Measurements from ENCODE around the gene TWIST1. TPM values are rescaled to one million over a fixed set of nuclear protein-coding genes. Genes with fewer than 3 reads are reported as not detected.

TWIST1 gene
- polyA plus RNA-seq (2013, experiment 1 of 2): 3.5 TPM
- polyA plus RNA-seq (2013, experiment 2 of 2): 2.6 TPM

- Histone ChIP-seq H3K4me3 (ENCODE audit: low read length) (peak within 1 kb of the TSS; percentile 69), H3K36me3 (ENCODE audit: insufficient read depth, low read length) (no peaks in the 10 kb centered on the region), H3K4me1 (ENCODE audit: insufficient read depth, low read length) (peaks cover 20% of the 10 kb centered on the region), H3K9me3 (ENCODE audit: insufficient read depth, low read depth, low read length) (no peaks in the 10 kb centered on the region), H3K27me3 (ENCODE audit: insufficient read depth, low read length) (peaks cover 96% of the 10 kb centered on the region), H3K9ac (ENCODE audit: low read depth, low read length) (peak within 1 kb of the TSS; percentile 42; the same call in 1 of the 2 replicates), H3K27ac (ENCODE audit: low read depth, low read length) (no peak within 1 kb of the TSS)
- WGBS: under 1% methylated on average over 91 of the region's 91 CpGs
Observed at GRCh38 chr7:19117091-19117869, at the start of gene TWIST1. TWIST1 (minus strand) TSS chr7:19117636; CDS start chr7:19117321, 315 bp downstream.

DNA sequence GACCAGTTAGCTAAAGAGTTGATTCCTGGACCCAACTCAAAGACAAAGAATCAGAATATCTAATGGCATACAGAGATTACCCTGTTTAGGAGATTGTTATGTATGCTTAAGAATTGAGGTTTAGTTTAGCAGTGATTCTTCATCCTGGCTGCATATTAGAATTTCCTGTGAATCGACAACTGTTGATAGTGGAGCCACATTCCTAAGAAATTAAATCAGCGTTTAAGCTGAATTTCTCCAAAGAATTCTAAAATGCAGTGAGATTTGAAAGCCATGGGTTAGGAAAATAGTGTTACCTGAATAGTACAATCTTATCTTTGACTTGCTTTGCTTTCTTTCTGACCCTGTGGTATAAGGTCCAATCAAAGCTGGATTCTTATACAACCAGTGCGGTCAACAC lies 44.2 kb upstream of the TWIST1 start:
- Histone ChIP-seq H3K27ac (ENCODE audit: low read depth, low read length) (no peak overlapping the region), H3K36me3 (ENCODE audit: insufficient read depth, low read length) (no peaks in the 10 kb centered on the region), H3K27me3 (ENCODE audit: insufficient read depth, low read length) (no peaks in the 10 kb centered on the region), H3K4me1 (ENCODE audit: insufficient read depth, low read length) (no peaks in the 10 kb centered on the region), H3K9ac (ENCODE audit: low read depth, low read length) (no peak overlapping the region), H3K4me3 (ENCODE audit: low read length) (no peak overlapping the region), H3K9me3 (ENCODE audit: insufficient read depth, low read depth, low read length) (no peaks in the 10 kb centered on the region)
- 93% methylated on average over 2 of the region's 3 CpGs for WGBS

DNA sequence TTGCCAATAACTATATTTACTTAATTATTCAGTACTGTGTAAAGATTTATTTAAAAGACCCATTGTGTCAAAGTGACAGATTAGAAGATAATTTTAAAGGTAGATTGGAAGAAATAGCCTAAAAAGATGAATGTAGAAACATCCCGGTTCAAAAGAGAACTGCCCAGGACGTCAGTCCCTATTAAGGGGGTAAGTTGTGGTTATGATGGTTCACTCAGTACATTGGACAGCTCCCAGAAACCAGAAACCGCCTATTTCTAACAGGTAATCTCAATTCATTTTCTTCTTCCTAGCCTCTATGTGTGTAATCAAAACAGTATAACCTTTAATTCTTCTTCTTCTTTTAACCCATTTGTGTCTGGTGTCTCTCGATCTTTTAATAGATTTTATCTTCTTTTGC lies 29.3 kb upstream of the TWIST1 start:
- H3K27ac ChIP-seq (ENCODE audit: low read depth, low read length): no peak overlapping the region
- H3K27me3 ChIP-seq (ENCODE audit: insufficient read depth, low read length): peaks cover 63% of the 10 kb centered on the region
- no peak overlapping the region for H3K4me3 ChIP-seq (ENCODE audit: low read length)
- WGBS: 18% methylated on average over 4 of the region's 4 CpGs
- H3K36me3 ChIP-seq (ENCODE audit: insufficient read depth, low read length): no peaks in the 10 kb centered on the region
- no peaks in the 10 kb centered on the region for H3K9me3 ChIP-seq (ENCODE audit: insufficient read depth, low read depth, low read length)
- H3K9ac ChIP-seq (ENCODE audit: low read depth, low read length): no peak overlapping the region
- peaks cover 19% of the 10 kb centered on the region for H3K4me1 ChIP-seq (ENCODE audit: insufficient read depth, low read length)

- no peak overlapping the region for H3K27ac ChIP-seq (ENCODE audit: low read depth, low read length)
- 2% methylated on average over 19 of the region's 19 CpGs for WGBS
Observed at GRCh38 chr7:19145434-19146115, 28.1 kb upstream of the TWIST1 start.

GRCh38 chr7:19144661-19145433 lies 27.4 kb upstream of the TWIST1 start, which contains the start of gene FERD3L:
FERD3L (minus strand) TSS chr7:19145421; CDS start chr7:19145362, 59 bp downstream.
- peak within 1 kb of the TSS; percentile 54 for H3K4me3 ChIP-seq (ENCODE audit: low read length)
- H3K9me3 ChIP-seq (ENCODE audit: insufficient read depth, low read depth, low read length): no peaks in the 10 kb centered on the region
- WGBS: 1% methylated on average over 51 of the region's 51 CpGs
- no peak within 1 kb of the TSS; the same call in 1 of the 2 replicates for H3K9ac ChIP-seq (ENCODE audit: low read depth, low read length)
- H3K36me3 ChIP-seq (ENCODE audit: insufficient read depth, low read length): no peaks in the 10 kb centered on the region
- no peak within 1 kb of the TSS for H3K27ac ChIP-seq (ENCODE audit: low read depth, low read length)
- H3K4me1 ChIP-seq (ENCODE audit: insufficient read depth, low read length): peaks cover 19% of the 10 kb centered on the region
- H3K27me3 ChIP-seq (ENCODE audit: insufficient read depth, low read length): peaks cover 81% of the 10 kb centered on the region

More at GRCh38 chr7:19145434-19146115, 28.1 kb upstream of the TWIST1 start:
- H3K9ac ChIP-seq (ENCODE audit: low read depth, low read length): no peak overlapping the region
- H3K36me3 ChIP-seq (ENCODE audit: insufficient read depth, low read length): no peaks in the 10 kb centered on the region
- peaks cover 74% of the 10 kb centered on the region for H3K27me3 ChIP-seq (ENCODE audit: insufficient read depth, low read length)
- H3K9me3 ChIP-seq (ENCODE audit: insufficient read depth, low read depth, low read length): no peaks in the 10 kb centered on the region
- peaks cover 19% of the 10 kb centered on the region for H3K4me1 ChIP-seq (ENCODE audit: insufficient read depth, low read length)
- H3K4me3 ChIP-seq (ENCODE audit: low read length): peak overlapping the region; percentile 54

DNA sequence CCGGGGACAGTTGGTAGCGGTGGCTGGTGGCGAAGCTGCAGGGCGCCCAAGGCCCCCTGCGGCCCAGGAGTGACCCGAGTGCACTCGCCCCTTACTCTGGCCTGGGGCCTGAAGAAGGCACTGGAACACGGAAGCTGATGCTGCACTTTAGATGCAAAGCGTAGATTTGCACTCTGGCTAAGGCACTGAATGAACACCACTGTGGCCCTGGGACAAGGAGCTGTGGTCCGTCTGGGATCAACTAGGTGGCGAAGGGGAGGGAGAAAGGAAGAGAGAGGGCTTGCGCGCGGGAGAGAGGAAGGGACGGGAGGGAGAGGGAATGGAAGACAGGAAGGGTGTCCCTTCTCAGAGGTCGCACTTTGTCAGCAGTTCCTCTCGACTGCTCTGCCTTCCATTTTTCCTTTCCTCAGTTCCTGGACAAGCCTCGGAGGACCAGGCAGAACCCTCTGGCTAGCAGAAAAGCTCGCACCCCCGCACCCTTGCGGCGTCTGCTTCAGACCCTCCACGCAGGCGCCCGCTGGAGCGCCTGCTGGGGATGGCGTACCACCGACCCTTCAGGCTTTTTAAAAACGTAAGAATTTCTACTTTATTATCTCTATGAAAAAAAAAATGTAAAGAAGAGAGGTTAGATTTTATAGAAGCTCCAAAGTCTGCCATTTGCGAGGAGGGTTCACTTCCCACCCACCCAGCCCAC lies 26.6 kb upstream of the TWIST1 start:
- Histone ChIP-seq H3K4me3 (ENCODE audit: low read length) (peak overlapping the region; percentile 54), H3K9ac (ENCODE audit: low read depth, low read length) (no peak overlapping the region), H3K4me1 (ENCODE audit: insufficient read depth, low read length) (peaks cover 19% of the 10 kb centered on the region), H3K27ac (ENCODE audit: low read depth, low read length) (no peak overlapping the region), H3K27me3 (ENCODE audit: insufficient read depth, low read length) (peaks cover 88% of the 10 kb centered on the region), H3K36me3 (ENCODE audit: insufficient read depth, low read length) (no peaks in the 10 kb centered on the region), H3K9me3 (ENCODE audit: insufficient read depth, low read depth, low read length) (no peaks in the 10 kb centered on the region)
- under 1% methylated on average over 28 of the region's 30 CpGs for WGBS

- no peak overlapping the region for H3K27ac ChIP-seq (ENCODE audit: low read depth, low read length)
- H3K4me3 ChIP-seq (ENCODE audit: low read length): no peak overlapping the region
- H3K27me3 ChIP-seq (ENCODE audit: insufficient read depth, low read length): peaks cover 60% of the 10 kb centered on the region
- peaks cover 6% of the 10 kb centered on the region for H3K4me1 ChIP-seq (ENCODE audit: insufficient read depth, low read length)
- H3K36me3 ChIP-seq (ENCODE audit: insufficient read depth, low read length): no peaks in the 10 kb centered on the region
- H3K9ac ChIP-seq (ENCODE audit: low read depth, low read length): no peak overlapping the region
- 93% methylated on average over 4 of the region's 4 CpGs for WGBS
- no peaks in the 10 kb centered on the region for H3K9me3 ChIP-seq (ENCODE audit: insufficient read depth, low read depth, low read length)
Observed at GRCh38 chr7:19139706-19140327, 22.4 kb upstream of the TWIST1 start.

GRCh38 chr7:19133886-19134285 lies 16.4 kb upstream of the TWIST1 start:
- H3K9me3 ChIP-seq (ENCODE audit: insufficient read depth, low read depth, low read length): no peaks in the 10 kb centered on the region
- H3K36me3 ChIP-seq (ENCODE audit: insufficient read depth, low read length): no peaks in the 10 kb centered on the region
- no peaks in the 10 kb centered on the region for H3K4me1 ChIP-seq (ENCODE audit: insufficient read depth, low read length)
- no peak overlapping the region for H3K9ac ChIP-seq (ENCODE audit: low read depth, low read length)
- no peak overlapping the region for H3K4me3 ChIP-seq (ENCODE audit: low read length)
- H3K27ac ChIP-seq (ENCODE audit: low read depth, low read length): no peak overlapping the region
- 87% methylated on average over 4 of the region's 4 CpGs for WGBS
- H3K27me3 ChIP-seq (ENCODE audit: insufficient read depth, low read length): peaks cover 3% of the 10 kb centered on the region; the same call in 1 of the 2 replicates

GRCh38 chr7:19133390-19133789 lies 16.0 kb upstream of the TWIST1 start:
- Histone ChIP-seq H3K27ac (ENCODE audit: low read depth, low read length) (no peak overlapping the region), H3K27me3 (ENCODE audit: insufficient read depth, low read length) (no peaks in the 10 kb centered on the region), H3K9me3 (ENCODE audit: insufficient read depth, low read depth, low read length) (no peaks in the 10 kb centered on the region), H3K9ac (ENCODE audit: low read depth, low read length) (no peak overlapping the region), H3K4me1 (ENCODE audit: insufficient read depth, low read length) (no peaks in the 10 kb centered on the region), H3K36me3 (ENCODE audit: insufficient read depth, low read length) (no peaks in the 10 kb centered on the region), H3K4me3 (ENCODE audit: low read length) (no peak overlapping the region)
- WGBS: 79% methylated on average over 3 of the region's 4 CpGs

GRCh38 chr7:19128856-19129255 lies 11.4 kb upstream of the TWIST1 start:
- Histone ChIP-seq H3K9me3 (ENCODE audit: insufficient read depth, low read depth, low read length) (no peaks in the 10 kb centered on the region), H3K36me3 (ENCODE audit: insufficient read depth, low read length) (no peaks in the 10 kb centered on the region), H3K27ac (ENCODE audit: low read depth, low read length) (no peak overlapping the region), H3K9ac (ENCODE audit: low read depth, low read length) (no peak overlapping the region), H3K4me1 (ENCODE audit: insufficient read depth, low read length) (no peaks in the 10 kb centered on the region), H3K27me3 (ENCODE audit: insufficient read depth, low read length) (0 out of 2 replicates have a peak, but pooled peaks cover 2% of the 10 kb centered on the region), H3K4me3 (ENCODE audit: low read length) (no peak overlapping the region)
- WGBS: 91% methylated on average over 1 of the region's 1 CpG

All from HUES64 (cell line).